Thymus (tissue), 11 donors: ENCODE data around the gene ERCC1. TPM values are rescaled to one million over a fixed set of nuclear protein-coding genes. Genes with fewer than 3 reads are reported as not detected.
"Not testable (repeated sequence)": the region's sequence is repeated elsewhere in the genome, so short reads cannot be mapped to it uniquely, and the experiment has no call there.

Experiments
- DNase-seq, 9 donors: peaks; one replicate each; pipeline ENCODE4 v3.0.0-alpha.2; 2013; ENCODE audit warnings: low spot score in 9 of 9, low read depth in 6 of 9, missing footprints in 1 of 9
- H3K27ac ChIP-seq, 2 donors: one replicate each; pipeline ENCODE4 v1.5.1; 2013; ENCODE audit warnings: control low read depth in 1 of 2, low read depth in 1 of 2, low read length in 1 of 2, mild to moderate bottlenecking in 1 of 2, moderate library complexity in 1 of 2
- H3K27me3 ChIP-seq, 2 donors: one replicate each; pipeline ENCODE4 v1.5.1; 2013; ENCODE audit warnings: low read length in 1 of 2; ENCODE audit not compliant: control insufficient read depth in 2 of 2, insufficient read depth in 1 of 2
- H3K36me3 ChIP-seq, 2 donors: one replicate each; pipeline ENCODE4 v1.5.1; 2013; ENCODE audit warnings: low read length in 1 of 2, mild to moderate bottlenecking in 1 of 2, moderate library complexity in 1 of 2; ENCODE audit not compliant: control insufficient read depth in 2 of 2, insufficient read depth in 2 of 2
- H3K4me1 ChIP-seq, 2 donors: one replicate each; pipeline ENCODE4 v1.5.1; 2013; ENCODE audit warnings: low read length in 2 of 2; ENCODE audit not compliant: control insufficient read depth in 2 of 2, insufficient read depth in 2 of 2
- H3K4me3 ChIP-seq, 2 donors: one replicate each; pipeline ENCODE4 v1.5.1; 2013; ENCODE audit warnings: low read length in 2 of 2, control low read depth in 1 of 2, mild to moderate bottlenecking in 1 of 2
- H3K9me3 ChIP-seq, 2 donors: one replicate each; pipeline ENCODE4 v1.5.1; 2013; ENCODE audit warnings: low read length in 1 of 2, mild to moderate bottlenecking in 1 of 2; ENCODE audit not compliant: control insufficient read depth in 2 of 2, insufficient read depth in 1 of 2
- WGBS: extraction: QIAGEN DNeasy Blood & Tissue Kit; methylation state at CpG from one replicate; pipeline ENCODE4 v1.1.7; 2013; 5-methylcytosine and 5-hydroxymethylcytosine counted together
- polyA plus RNA-seq: library from polyadenylated mRNA; stranded (reverse); fragments of 200-250 nt; gene quantifications from one replicate; pipeline ENCODE4 v1.2.3, GENCODE V29; 2013
- total RNA-seq: library from RNA; stranded (reverse); fragments of 120-200 nt; gene quantifications from one replicate; pipeline ENCODE4 v1.2.4, GENCODE V29; 2013
- donor health status: healthy.

Gene ERCC1
- total and polyA plus RNA-seq, 2 donors: 42.6 to 61.6 TPM

- Histone ChIP-seq H3K4me3 (no peak overlapping the region), H3K27ac (peak overlapping the region in 1 of 2 donors; percentile 18), H3K4me1 (peaks cover 18 to 30% of the 10 kb centered on the region in 2 donors), H3K27me3 (peaks cover 25 to 55% of the 10 kb centered on the region in 2 donors), H3K9me3 (no peaks in the 10 kb centered on the region), H3K36me3 (no peaks in the 10 kb centered on the region)
- DNase-seq: no peak
- WGBS: 92% methylated on average over 9 of the region's 9 CpGs
Measured at GRCh38 chr19:45440873-45441654, 17.3 kb upstream of the ERCC1 start.

GRCh38 chr19:45440259-45440638 lies 16.5 kb upstream of the ERCC1 start:
- Histone ChIP-seq H3K4me1 (peaks cover 18 to 30% of the 10 kb centered on the region in 2 donors), H3K4me3 (peak overlapping the region; percentile 32 to 75)

GRCh38 chr19:45439569-45440258 lies 16.0 kb upstream of the ERCC1 start:
- H3K4me1 ChIP-seq: peaks cover 18 to 28% of the 10 kb centered on the region in 2 donors
- DNase-seq: peak in 6 of 9 donors; percentile 73 to 90 (median 80)
- H3K36me3 ChIP-seq: no peaks in the 10 kb centered on the region
- no peaks in the 10 kb centered on the region for H3K9me3 ChIP-seq
- peak overlapping the region; percentile 32 to 75 for H3K4me3 ChIP-seq
- WGBS: under 1% methylated on average over 78 of the region's 78 CpGs
- peaks cover 25 to 43% of the 10 kb centered on the region in 2 donors for H3K27me3 ChIP-seq
- peak overlapping the region in 1 of 2 donors; percentile 78 for H3K27ac ChIP-seq

More at GRCh38 chr19:45440259-45440638, 16.5 kb upstream of the ERCC1 start:
- WGBS: 80% methylated on average over 9 of the region's 9 CpGs
- Histone ChIP-seq H3K27me3 (peaks cover 25 to 48% of the 10 kb centered on the region in 2 donors), H3K36me3 (no peaks in the 10 kb centered on the region), H3K27ac (no peak overlapping the region), H3K9me3 (no peaks in the 10 kb centered on the region)
- DNase-seq: no peak

DNA sequence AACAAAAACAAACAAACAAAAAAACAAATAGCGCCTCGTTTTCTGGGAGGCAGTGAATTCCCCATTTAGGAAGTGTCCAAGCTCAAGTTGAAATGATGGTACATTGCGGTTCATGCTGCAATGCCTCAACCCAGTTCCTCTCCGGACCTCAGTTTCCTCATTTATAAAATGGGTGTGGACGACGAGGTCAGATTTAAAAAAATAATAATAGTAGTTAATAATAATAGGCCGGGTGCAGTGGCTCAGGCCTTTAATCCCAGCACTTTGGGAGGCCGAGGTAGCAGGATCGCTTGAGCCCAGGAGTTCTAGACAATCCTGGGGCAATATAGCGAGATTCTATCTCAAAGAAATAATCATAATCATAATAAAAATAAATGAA lies 15.5 kb upstream of the ERCC1 start:
- Histone ChIP-seq H3K36me3 (no peaks in the 10 kb centered on the region), H3K27ac (no peak overlapping the region), H3K9me3 (no peaks in the 10 kb centered on the region), H3K4me1 (peaks cover 14 to 24% of the 10 kb centered on the region in 2 donors), H3K4me3 (peak overlapping the region; percentile 32 to 75), H3K27me3 (peaks cover 20 to 38% of the 10 kb centered on the region in 2 donors)
- DNase-seq: no peak
- WGBS: 37% methylated on average over 10 of the region's 10 CpGs

- H3K36me3 ChIP-seq: no peaks in the 10 kb centered on the region
- WGBS: 90% methylated on average over 3 of the region's 3 CpGs
- no peak overlapping the region for H3K27ac ChIP-seq
- DNase-seq: no peak
- no peaks in the 10 kb centered on the region for H3K9me3 ChIP-seq
- no peak overlapping the region for H3K4me3 ChIP-seq
- peaks cover 2 to 20% of the 10 kb centered on the region in 2 donors for H3K27me3 ChIP-seq
- H3K4me1 ChIP-seq: peaks cover 0 to 11% of the 10 kb centered on the region in 2 donors
Measured at GRCh38 chr19:45437328-45437727, 13.6 kb upstream of the ERCC1 start.

DNA sequence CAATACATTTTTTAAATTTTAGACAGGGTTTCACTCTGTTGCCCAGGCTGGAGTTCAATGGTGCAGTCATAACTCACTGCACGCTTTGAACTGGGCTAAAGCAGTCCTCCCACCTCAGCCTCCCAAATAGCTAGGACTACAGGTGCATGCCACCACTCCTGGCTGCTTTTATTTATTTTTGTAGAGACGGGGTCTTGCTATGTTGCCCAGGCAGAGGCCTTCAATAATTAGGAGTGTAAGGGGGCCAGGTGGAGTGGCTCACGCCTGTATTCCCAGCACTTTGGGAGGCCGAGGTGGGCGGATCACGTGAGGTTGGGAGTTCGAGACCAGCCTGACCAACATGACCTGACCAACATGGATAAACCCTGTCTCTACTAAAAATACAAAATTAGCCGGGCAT lies 8.8 kb upstream of the ERCC1 start:
- not testable (repeated sequence) for H3K9me3 ChIP-seq, DNase-seq, H3K4me3 ChIP-seq, H3K27ac ChIP-seq, H3K36me3 ChIP-seq, H3K4me1 ChIP-seq
- 88% methylated on average over 8 of the region's 8 CpGs for whole genome bisulfite sequencing
- peaks cover 21 to 40% of the 10 kb centered on the region in 2 donors for H3K27me3 ChIP-seq

- not testable (repeated sequence) for DNase-seq, H3K4me3 ChIP-seq, H3K36me3 ChIP-seq, H3K4me1 ChIP-seq, H3K9me3 ChIP-seq, H3K27ac ChIP-seq
- WGBS: 62% methylated on average over 9 of the region's 9 CpGs
- H3K27me3 ChIP-seq: peaks cover 22 to 51% of the 10 kb centered on the region in 2 donors
Measured at GRCh38 chr19:45431008-45431407, 7.3 kb upstream of the ERCC1 start.

DNA sequence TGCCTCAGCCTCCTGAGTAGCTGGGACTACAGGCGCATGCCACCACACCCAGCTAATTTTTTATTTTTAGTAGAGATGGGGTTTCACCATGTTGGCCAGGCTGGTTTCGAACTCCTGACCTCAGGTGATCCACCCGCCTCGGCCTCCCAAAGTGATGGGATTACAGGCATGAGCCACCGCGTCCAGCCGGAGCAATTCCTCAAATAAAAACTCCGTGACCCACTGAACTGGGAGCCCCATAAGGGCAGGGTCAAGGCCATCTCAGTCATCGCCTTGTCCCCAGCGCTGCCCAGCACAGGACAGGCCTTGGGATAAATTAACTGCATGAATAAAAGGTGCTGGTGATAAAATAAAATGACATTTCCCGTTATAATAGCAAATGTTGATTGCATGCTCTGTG lies 6.2 kb upstream of the ERCC1 start:
- not testable (repeated sequence) for H3K4me1 ChIP-seq, H3K27ac ChIP-seq, DNase-seq, H3K4me3 ChIP-seq, H3K9me3 ChIP-seq, H3K36me3 ChIP-seq
- 93% methylated on average over 11 of the region's 11 CpGs for WGBS
- H3K27me3 ChIP-seq: peaks cover 22 to 51% of the 10 kb centered on the region in 2 donors
